NOMO-1 (cell line): ENCODE data around the gene CLEC5A.
"Not testable (repeated sequence)": the region's sequence is repeated elsewhere in the genome, so short reads cannot be mapped to it uniquely, and the experiment has no call there.

Experiments
- DNase-seq, 2 experiments: peaks; one replicate each; lab custom pipeline; 2025; ENCODE audit not compliant: unreplicated experiment in 2 of 2; lab: John Stamatoyannopoulos, UW

Gene CLEC5A

DNA sequence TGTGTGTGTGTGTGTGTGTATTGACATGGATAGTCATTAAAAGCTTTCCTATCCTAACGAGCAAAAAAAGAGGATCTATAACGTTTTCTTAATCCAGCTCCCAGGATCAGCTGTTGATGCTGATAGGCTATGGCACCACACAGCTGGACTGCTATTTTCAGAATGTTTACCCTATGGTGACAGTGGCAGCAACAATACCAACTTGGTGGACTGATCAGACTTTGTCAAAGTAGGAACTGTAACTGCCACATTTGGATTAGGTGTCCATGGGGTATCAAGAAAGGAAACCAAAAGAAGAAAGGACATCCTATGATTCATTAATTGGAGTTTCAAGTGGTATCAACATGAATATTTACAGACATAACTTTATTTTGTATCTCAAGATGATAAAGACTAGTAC, 2.7 kb upstream of the CLEC5A start:
- DNase-seq: no peak

DNA sequence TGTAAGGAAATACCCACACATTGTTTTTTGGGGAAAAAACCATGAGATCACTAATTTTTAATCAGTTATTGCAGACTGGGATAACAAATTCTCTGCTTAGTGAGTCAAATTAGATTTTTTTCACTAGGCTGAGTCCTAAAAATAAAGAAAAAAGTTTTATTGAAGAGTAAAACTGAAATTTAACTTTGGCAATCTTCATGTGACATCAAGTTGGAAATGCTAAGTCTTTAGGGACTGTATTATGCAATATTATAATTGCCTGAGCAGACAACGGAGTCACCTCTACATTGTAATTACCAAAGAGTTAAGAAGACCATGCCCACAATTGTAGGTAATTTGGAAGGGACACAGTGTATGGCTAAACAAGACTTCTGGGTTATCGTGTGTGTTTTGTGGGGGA, 2.2 kb upstream of the CLEC5A start:
- DNase-seq: peak in 1 of 2 experiments; percentile 33

DNA sequence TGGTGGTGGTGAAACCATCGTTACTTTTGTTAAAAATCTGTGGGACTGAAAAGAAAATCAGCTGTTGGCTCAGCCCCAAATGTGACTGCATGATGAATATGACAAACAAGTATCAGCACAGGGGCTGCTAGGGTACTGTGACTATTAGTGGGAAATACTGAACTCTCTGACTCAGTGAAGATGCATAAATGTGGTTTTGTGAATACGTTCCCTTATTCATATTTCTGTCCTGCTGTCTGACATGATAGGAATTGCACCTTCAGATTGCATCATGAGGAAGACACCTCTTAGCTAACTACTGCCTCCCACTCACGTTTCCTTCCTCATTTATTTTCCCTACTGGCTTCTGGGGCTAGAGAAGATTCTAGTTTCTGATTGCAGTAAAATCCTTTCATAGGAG, 1.4 kb downstream of the CLEC5A start:
- peak; percentile 57 to 77 for DNase-seq

DNA sequence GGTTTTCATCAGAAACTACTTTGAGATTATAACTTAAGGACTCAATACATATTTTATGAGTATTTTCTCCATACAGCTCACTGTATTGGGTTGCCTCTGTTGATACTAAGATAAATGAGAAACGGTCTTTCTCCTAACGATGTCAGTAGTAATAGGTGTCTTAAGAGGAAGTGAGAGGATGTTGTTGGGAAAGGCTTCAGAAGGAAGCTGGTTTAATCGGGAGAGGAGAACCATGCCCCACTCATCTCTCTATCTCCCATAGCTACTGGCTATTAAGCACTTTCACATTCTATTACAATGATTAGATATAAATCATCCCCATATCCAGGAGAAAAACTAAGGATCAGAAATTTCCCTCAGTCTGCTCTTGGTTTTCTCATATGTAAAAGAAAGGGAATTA, 2.0 kb downstream of the CLEC5A start:
- peak; percentile 9 to 33 for DNase-seq

DNA sequence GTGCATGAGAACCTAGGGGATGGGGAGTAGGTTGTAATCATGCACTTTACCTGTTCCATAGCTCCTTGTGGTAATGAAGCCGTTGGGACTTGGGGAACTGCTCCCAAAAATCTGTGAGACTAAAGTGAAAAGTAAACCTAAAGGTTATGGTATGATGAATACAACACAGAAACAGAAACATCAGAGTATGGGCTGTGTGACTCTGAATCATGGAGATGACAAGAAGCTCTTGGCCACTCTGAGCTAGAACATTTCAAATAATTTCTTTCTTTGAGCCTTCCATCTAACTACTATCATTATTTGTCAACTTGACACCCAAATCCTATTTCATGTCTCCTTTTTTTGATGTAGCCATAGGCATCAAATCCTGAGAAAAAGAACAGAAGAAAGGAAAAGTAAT, 2.9 kb downstream of the CLEC5A start:
- DNase-seq: no peak

DNA sequence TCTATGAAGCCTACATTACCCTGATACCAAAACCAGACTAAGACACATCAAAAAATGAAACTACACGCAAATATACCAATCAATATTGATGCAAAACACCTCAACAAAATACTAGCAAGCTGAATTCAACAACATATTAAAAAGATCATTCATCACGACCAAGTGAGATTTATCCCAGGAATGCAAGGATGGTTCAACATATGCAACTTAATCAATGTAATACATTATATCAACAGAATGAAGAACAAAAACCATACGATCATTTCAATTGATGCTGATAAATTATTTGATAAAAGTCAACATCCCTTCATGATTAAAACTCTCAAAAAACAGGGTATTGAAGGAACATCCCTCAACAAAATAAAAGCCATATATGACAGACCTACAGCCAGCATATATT, 5.7 kb downstream of the CLEC5A start:
- no peak for DNase-seq

DNA sequence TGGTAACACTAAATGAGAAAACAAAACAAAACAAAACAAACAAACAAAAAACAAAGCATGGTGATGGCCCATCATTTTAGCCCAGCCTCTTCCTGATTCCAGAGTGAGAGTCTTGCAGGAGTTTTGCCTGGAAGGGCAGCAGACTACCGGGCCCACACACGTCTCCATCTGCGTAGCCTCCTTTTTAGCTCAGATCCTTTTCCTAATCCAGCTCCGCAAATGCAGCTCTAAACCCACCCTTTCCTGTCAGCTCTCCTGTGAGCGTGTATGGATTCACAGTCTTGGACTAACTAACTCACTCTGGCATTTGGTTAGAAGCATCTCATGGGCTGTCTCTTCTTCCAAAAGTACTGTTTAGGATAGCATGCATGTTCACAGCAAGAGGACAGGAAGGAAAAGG, 16.6 kb downstream of the CLEC5A start:
- no peak for DNase-seq

DNA sequence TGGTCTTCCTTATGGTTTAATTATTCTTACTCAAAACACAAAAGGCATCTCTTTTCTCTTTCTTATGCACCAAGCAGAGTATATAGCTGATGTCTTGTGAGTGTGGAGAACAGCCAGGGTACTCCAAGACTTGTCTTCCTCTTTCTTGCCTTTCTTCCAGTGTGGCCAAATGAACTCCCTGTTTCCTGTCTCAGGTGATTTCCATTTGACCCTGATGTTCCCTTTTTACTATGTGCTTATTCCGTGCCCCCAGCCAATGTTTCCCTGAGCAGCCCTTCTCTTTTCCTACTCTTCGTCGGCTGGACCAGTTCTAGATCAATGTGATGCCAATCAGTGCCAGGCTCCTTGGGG, 18.0 kb downstream of the CLEC5A start:
- DNase-seq: peak in 1 of 2 experiments; percentile 34

DNA sequence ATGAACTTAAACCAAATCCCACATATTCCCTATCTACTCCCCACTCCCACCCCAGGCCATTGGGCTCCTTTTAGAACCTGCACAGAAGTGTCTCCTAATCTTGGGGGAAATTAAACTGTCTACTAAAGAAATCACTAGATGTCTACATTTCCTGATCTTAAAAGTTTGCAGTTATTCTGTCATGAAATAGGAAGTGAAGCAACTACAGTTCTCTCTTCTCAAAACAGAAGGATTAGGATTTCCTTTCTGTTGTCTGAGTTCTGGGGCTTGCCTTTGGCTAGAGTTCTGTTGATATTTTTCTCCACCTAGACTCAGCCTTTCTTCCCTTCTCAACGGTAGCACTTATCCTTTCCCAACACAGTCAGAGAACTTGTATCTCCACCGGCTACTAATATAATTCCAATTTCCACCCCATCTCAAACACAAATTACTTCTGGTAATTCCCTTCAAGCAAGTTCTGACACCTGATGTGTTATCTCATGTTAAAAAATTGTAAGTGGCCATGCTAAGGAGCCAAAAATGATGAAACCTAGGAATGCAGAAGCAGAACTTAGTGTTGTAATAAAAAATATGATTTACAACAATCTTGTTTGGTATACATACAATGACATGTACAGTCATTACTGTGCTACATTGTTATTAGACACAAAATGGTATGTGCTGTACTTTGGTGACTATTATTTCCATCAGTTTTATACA, 18.5 kb downstream of the CLEC5A start:
- DNase-seq: peak; percentile 21 to 74

DNA sequence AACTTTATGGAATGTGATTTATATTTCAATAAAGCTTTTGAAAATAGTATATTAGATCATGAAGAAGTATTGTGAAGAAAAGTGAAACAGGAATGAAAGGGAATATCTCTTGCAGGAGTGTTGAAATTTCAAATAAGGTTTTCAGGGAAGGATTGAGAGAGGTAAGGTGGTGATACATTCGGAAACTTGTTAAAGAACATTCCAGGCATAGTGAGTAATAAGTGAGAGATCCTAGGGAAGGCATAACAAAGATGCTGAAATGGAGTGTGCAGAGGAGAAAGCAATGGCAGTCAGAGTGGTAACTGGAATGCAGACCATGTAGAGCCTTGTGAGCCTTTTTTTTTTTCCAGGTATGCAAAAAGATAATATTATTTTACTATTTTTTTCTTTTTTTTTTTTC, 26.5 kb downstream of the CLEC5A start:
- no peak for DNase-seq

DNA sequence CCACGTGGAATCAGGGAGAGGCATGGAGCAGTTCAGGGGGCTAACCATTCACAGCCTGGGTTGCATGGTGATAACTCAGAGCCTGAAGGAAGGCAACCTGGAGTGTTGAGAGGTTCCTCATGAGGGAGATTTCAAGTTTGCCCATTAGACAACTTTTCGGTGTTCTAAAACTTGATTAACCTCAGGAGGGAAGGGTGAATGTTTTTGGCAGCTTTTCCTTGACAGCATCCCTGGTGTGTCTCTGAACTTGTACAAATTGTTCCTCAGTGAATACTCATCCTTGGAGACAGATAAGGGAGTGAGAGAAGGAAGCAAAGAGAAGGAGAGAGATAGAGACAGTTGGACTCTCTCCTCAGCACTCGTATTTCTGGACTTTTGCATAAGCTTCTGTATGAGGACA, 30.7 kb downstream of the CLEC5A start, which contains the start of gene OR9A4:
OR9A4 (plus strand) TSS at position 301 of the 400 bp plus-strand sequence. CDS start 2,477 bp downstream, outside the sequence.
- no peak for DNase-seq

DNA sequence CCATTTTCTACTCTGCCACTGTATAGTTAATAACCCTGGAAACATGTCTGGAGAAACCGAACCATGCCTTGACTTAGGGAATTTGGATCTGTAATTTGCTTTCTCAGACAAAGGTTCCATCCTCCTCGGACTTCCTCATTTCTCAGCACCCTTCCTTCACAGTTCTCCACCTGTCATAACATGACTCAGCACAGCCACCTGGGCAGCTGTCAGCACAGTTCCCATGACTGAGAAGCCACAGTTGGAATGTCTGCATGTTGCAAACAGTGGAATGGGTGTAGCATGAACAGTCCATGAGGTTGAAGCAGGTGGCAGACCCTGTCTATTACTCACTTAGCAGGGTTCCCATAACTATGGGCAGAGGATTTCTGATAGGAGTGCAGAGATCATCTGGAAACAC, 31.2 kb downstream of the CLEC5A start:
- DNase-seq: no peak

DNA sequence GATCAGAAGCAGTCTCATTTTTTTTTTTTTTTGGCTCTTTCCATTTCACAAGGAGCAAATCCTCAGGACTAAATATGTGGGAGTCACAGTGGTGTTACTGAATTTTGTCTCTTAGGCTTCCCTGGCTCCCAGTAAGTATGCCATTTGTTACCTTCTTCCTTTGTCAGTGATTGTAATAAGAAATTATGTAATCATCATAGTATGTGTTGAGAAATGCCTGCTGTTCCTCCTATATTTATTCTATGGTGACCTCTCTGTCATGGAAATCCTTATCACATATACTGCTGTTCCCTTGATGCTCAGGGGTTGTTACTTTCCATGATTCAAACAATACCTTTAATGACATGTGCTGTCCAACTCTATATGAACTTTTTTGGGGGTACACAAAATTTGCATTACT, 35.4 kb downstream of the CLEC5A start:
- peak in 1 of 2 experiments; percentile 29 for DNase-seq

DNA sequence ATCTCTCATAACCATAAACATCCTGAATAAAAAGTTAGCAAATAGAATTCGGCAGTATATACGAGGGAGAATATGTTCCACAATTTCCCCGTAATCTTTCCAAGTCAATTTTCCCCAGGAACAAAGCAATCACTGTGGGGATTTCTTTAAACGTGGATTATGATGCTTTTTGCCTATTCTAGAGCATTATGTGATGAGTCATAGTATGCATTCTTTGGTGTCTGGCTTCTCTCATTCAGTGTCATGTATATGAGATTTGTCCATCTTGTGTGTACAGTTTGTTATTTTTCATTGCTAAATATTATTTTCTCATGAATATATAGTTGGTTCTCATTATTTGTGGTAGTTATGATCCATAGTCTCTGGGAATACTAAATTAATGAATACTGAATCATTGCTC, 40.5 kb downstream of the CLEC5A start:
- DNase-seq: no peak

DNA sequence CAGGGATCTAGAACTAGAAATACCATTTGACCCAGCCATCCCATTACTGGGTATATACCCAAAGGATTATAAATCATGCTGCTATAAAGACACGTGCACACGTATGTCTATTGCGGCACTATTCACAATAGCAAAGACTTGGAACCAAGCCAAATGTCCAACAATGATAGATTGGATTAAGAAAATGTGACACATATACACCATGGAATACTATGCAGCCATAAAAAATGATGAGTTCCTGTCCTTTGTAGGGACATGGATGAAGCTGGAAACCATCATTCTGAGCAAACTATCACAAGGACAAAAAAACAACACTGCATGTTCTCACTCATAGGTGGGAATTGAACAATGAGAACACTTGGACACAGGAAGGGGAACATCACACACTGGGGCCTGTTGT, 47.4 kb downstream of the CLEC5A start:
- DNase-seq: not testable (repeated sequence)

DNA sequence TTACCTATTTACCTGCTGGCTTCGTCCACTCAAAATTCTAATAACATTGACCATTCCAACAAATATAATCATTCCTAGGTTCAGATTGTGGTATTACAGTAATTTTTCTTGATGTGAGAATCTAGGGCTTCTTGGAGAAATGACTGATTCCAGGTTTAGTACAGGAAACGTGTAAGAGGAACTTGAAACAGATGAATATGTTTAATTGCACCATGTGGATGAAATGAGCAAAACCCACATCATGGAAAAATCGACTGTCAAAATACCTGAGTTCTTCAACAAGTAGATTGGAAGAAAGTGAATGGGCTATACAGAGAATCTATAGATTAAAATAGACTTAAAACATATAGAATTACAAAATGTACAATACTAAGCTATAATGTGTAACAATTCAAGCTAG, 55.4 kb downstream of the CLEC5A start:
- DNase-seq: peak in 1 of 2 experiments; percentile 24

DNA sequence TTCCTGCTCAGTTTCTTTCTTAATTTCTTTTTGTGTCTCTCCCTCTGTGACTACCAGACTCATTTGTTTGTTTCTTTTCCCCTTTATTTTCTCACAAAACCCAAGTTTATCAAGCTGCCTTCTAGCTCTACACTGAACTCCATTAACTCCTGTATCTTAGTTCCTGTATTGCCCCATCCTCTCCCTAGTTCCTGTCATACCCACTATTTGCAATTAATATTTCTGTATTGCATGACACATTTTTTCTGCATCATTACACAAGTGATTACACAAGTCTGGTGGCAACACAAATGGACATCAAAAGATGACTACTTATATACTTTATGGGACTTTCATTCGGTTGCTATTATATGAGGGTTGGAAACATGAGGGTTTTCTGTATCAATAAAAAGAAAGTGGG, 57.5 kb downstream of the CLEC5A start:
- DNase-seq: peak in 1 of 2 experiments; percentile 47

DNA sequence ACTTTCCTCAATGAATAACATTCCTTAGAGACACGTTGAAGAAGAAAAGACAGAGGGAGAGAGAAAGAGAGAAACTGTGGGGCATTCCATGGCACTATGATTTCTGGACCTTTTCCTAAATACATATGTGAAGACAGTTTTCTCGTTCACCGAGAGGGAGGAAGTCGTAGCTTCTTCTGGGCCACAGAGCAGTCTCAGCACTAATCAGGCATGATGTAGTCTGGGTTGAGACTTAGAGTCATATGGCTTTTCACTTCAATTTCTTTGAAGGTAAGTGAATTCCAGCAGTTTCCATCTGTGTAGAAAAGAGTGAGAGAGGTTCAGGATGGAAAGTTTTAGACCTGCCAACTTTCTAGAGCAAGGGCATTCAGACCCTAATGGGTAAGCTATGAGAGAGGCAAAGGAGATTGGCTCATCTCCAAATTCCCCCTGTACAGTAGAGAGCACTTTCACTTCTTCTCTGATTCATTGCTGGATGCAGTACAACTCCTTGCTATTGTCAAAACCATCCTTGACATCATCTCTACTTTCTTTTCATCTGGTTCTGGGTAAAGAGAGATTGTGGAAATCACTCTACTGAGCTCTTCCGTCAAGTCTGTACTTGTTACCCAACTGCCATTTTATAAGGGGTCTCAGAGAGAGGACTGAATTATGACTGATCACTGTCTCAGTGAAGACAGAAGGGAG, 62.1 kb downstream of the CLEC5A start:
- DNase-seq: peak in 1 of 2 experiments; percentile 65

DNA sequence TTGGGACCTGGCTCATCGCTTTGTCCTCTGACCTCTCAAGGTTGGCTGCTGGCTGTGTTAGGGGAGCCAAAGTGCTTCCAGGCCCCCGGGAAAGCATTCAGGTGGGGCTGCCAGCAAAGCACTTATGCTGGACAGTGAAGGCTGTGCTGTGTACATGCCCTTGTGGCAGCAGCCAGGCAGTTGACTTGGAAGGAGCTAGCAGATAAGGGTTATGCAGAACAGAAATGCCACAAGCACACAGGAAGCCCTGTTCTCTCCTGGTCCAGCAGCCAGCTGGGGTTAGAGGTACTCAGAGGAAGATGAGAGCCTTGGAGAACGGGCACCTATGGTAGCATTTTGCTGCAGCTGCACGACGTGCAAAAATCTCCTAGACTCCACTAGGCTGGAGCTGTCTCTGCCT, 65.8 kb downstream of the CLEC5A start:
- no peak for DNase-seq

DNA sequence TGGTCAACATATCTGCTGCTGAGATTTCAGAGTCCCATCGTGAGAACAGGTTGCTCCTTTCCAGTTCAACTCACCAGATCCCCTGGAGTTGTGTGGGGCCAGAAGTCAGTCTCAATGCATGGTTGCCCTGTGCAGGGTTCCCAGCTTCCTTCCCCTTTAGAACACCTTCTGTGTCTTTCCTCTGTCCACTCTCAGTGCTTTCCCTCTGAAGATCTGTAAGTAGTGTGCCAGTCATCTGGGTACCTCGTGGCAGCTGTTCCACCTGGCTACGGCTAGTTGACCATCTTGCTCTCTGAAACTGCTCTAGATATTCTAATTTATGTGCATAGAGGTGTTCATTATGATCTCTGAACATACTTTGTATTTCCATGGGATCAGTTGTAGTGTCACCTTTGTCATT, 69.4 kb downstream of the CLEC5A start:
- no peak for DNase-seq
